Measurements from ENCODE around the gene USP12.

DNA sequence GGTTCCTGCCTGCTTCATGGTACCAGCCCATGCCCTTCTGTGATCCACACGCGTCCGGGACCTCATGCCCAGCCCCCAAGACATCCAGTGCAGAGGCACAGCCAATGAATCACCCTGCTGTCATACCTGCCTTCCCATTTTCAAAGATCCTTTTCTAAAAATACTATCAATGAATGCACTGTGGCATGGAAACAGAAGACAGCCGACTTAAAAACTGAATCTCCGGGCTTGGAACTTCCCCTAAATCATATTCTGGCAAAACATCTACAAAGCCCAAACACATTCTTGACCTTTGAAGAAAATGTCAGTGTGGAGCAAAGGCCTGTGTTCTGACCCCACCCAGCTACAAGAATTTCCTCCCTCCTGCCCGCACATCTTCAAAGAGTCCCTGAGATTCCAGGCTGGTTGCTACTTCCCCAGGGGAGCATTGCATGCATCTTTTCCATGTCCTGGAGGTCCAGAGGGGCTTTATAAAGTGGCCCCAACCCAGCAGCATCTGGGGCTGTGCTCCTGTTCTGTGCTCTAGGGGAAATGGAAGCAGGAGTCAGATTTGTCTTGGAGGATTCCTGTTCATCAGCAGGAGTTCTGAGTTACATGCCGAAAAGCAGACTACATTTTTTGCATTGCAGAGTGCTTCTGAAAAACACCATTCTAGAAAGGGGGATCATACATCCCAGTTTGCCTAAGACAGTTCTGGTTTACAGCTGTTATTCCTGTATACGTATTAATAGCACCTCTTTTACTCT lies 135.2 kb downstream of the USP12 start:
- no peak for TF ChIP-seq CTCF (IDR thresholded peaks at IDR 0.05)
- TF ChIP-seq POLR2A (IDR thresholded peaks at IDR 0.05) = no peak
- TF ChIP-seq EP300 (IDR thresholded peaks at IDR 0.05) = no peak
- TF ChIP-seq POLR2AphosphoS5 (IDR thresholded peaks at IDR 0.05) = no peak
